ENCODE measurements around the gene TMPRSS9. TPM values are rescaled to one million over a fixed set of nuclear protein-coding genes. Genes with fewer than 3 reads are reported as not detected.
A peak's percentile ranks its signal among the peaks of the same experiment; 100 is the strongest.

The TMPRSS9 gene
- total and polyA plus RNA-seq, 2 of the 13 experiments (the other 11 are each of a cell fraction or from before 2014, with no cell fraction given), result 2.5 to 5.2 TPM

- TF ChIP-seq ZNF598 (CRISPR knock-in tag; IDR thresholded peaks at IDR 0.05; ENCODE audit: borderline replicate concordance) (no peak; the same call in 1 of the 2 replicates), TBX3 (IDR thresholded peaks at IDR 0.05; ENCODE audit: borderline replicate concordance) (no peak), USF2 (IDR thresholded peaks at IDR 0.05; ENCODE audit: low read depth, low read length) (peak; percentile 99), USF2 (CRISPR knock-in tag; IDR thresholded peaks at IDR 0.05; ENCODE audit: borderline replicate concordance) (peak; percentile 98), ZC3H13 (CRISPR knock-in tag; IDR thresholded peaks at IDR 0.05) (peak; percentile 97), ZNF562 (CRISPR knock-in tag; IDR thresholded peaks at IDR 0.05; ENCODE audit: borderline replicate concordance) (no peak), SOX5 (CRISPR knock-in tag; IDR thresholded peaks at IDR 0.05; ENCODE audit: borderline replicate concordance) (peak; percentile 64), MTA1 (CRISPR knock-in tag; IDR thresholded peaks at IDR 0.05; ENCODE audit: borderline replicate concordance) (peak; percentile 81; the same call in 1 of the 2 replicates), HHEX (CRISPR knock-in tag; IDR thresholded peaks at IDR 0.05) (no peak), ZNF556 (CRISPR knock-in tag; IDR thresholded peaks at IDR 0.05; ENCODE audit: borderline replicate concordance) (peak; percentile 86), STAT5B (CRISPR knock-in tag; IDR thresholded peaks at IDR 0.05) (no peak), NFKBIZ (CRISPR knock-in tag; IDR thresholded peaks at IDR 0.05) (no peak), ARID4A (CRISPR knock-in tag; IDR thresholded peaks at IDR 0.05; ENCODE audit: borderline replicate concordance) (peak; percentile 93), ZNF747 (CRISPR knock-in tag; IDR thresholded peaks at IDR 0.05; ENCODE audit: borderline replicate concordance) (no peak; the same call in 1 of the 2 replicates), RXRB (CRISPR knock-in tag; IDR thresholded peaks at IDR 0.05; ENCODE audit: borderline replicate concordance) (peak; percentile 93), NR2F2 (IDR thresholded peaks at IDR 0.05; ENCODE audit: borderline replicate concordance, low read depth) (peak; percentile 70), SMAD3 (CRISPR knock-in tag; IDR thresholded peaks at IDR 0.05) (peak; percentile 70), ZNF788 (CRISPR knock-in tag; IDR thresholded peaks at IDR 0.05; ENCODE audit: borderline replicate concordance) (peak; percentile 92; the same call in 1 of the 2 replicates), ZMYM2 (CRISPR knock-in tag; IDR thresholded peaks at IDR 0.05) (no peak), KAT8 (CRISPR knock-in tag; IDR thresholded peaks at IDR 0.05) (peak; percentile 95), IKZF1 (IDR thresholded peaks at IDR 0.05) (no peak), GPN1 (CRISPR knock-in tag; IDR thresholded peaks at IDR 0.05; ENCODE audit: borderline replicate concordance) (no peak), SP1 (IDR thresholded peaks at IDR 0.05) (no peak), SP1 (CRISPR knock-in tag; IDR thresholded peaks at IDR 0.05) (peak; percentile 94), RCOR2 (CRISPR knock-in tag; IDR thresholded peaks at IDR 0.05) (no peak), PAF1 (CRISPR knock-in tag; IDR thresholded peaks at IDR 0.05) (no peak)
These were observed 67.6 kb downstream of the TMPRSS9 start, which contains the start of gene TIMM13 (continued) for GRCh38 chr19:2427429-2428320.
